Activated CD4-positive, alpha-beta T cell treated with anti-CD3 and anti-CD28 coated beads, Interleukin-10, Interleukin-2, amounts not matched to agents 100 ng/mL and 50 ng/mL, durations not matched to agents 16 hours and 8 hours (primary cell): ENCODE measurements around the gene SKP1.
"Not testable (repeated sequence)": the region's sequence is repeated elsewhere in the genome, so short reads cannot be mapped to it uniquely, and the experiment has no call there.

Experiments used
- DNase-seq: peaks from one replicate; pipeline ENCODE4 v3.0.0-alpha.2; 2020

SKP1 gene

GRCh38 chr5:134176511-134177368, at the start of gene SKP1:
SKP1 (minus strand) TSS chr5:134176950; CDS start chr5:134174022, 2,928 bp downstream.
- peak; percentile 90 for DNase-seq

DNA sequence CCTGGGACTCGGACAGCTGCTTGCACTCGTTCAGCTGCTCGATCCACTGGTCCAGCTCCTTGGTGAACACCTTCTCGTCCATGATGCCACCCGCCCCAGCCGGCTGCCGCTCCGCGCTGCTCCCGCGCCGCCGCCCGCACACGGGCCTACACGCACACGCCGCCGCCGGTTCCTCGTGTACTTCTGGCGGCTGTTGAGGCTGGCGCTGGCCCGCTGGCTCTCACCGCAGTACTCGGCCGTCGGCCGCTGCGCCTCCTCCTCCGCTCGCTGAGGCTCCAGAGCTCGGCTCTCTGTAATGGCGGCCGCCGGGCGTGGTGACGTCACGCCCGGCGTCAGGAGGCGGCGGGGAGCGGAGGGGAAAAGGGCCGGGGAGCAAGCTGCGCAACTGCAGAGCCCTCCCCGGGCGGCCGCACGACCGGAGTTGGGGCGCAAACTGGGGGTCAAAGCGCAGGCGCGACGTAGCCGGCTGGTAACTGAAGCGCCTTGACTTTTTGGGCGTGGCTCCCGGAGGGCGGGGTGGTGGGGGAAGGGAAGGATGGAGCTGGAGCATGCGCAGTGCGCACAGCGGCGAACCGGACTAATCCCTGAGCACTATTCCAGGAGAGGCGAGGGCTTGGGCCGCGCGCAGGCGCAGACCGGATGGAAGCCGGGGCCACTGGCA, 49.2 kb upstream of the SKP1 start, which contains the start of gene PPP2CA:
Gene PPP2CA, minus strand, starts transcription at position 294 of the 661 bp plus-strand sequence. Its CDS starts 212 bp downstream, at position 82.
- peak; percentile 99 for DNase-seq

DNA sequence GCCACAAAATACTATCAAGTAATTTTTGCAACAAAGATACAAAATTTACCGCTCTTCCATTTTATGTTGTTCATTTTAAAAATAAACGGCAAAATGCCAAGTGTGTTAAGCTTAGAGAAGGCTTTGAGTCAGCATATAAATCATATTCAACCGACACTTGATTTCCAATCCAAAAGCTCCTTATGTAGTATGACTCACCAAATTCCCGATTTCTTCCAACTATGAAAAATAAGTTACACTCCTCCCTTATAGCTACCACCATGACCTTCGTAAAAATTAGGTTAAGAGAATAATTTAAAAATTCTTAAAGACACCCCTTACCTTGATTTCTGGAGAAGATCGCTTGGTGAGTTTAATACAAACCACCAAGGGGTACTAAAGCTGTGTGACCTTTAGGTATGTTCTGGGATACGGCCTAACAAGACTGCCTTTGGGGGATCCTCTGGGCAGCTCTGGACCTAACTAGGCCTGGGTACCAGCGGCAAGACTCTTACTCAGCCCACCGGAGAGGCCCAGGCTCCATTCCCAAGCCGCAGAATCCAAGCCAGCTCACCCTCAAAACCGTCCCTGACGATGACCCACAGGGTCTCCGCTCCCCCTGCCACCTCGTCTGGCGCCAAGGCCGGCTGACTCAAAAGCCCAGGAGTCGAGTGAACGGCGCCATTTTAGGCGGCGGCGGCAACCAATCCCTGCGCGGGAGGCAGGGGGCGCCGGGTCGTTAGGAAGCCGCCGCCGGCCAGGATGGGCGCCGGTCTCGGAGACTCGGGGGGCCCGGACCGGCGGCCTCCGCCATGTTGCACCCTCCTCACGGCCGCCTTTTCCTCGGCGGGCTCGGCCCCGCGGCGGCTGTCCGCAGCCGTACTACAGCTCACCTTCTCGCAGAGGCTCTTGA, 48.4 kb upstream of the SKP1 start:
- DNase-seq = peak; percentile 73

DNA sequence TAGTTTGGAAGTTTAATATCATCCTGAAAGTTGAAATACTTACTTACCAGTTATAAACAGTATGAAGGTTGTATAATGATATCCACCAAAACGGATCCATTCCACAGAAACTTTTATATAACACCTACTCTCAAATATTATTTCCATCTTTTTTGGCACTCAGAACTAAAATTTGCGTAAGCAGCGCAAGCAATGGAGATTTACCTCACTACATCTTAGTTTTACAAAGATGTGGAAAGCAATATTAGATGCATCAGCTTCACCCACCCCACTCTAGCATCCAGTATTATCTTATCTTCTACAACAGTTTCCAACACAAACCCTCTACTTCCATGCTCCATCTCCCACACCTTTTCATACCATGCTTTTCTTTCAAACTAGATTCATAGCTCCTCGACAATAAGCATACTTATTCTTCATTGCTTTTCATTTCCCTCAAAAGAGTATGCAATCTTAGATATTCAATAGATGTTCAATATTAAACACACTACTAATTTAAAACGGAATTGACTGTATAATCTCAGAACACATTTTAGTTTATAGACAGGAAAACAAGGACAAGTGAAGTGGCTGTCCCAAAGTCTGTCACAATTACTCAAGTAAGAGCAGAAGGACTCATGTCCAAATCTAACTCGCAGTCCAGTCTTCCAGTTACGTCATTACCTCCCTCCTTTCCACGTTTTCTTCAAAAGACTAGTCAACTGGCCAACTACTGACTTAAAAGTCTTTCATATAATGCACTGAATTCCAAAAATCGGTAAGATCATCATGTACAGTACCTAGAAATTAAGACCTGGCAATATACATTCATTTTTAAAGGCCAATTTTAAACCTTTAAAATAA, 46.9 kb upstream of the SKP1 start:
- DNase-seq = no peak

- not testable (repeated sequence) for DNase-seq
These were observed 44.9 kb upstream of the SKP1 start for GRCh38 chr5:134221690-134222089.

DNA sequence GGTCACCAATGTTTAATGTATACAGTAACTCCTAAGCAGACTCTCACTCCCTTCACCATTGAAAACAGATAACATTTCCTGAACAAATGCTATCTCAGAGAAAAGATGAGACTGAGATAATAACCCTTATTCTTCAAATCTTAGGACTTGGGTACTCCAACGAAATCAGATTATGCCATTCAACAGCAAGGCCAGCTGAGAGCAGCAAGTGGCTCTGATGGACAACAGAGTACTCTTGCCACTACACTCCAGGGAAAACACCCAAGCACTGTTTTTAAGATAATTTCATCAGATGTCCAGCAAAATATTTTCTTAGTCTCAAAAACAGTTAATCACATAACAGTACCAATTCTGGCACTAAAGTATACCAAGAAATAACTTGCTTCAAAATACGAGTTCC, 39.0 kb upstream of the SKP1 start:
- DNase-seq = no peak

GRCh38 chr5:134211263-134212031, 34.7 kb upstream of the SKP1 start:
- DNase-seq = not testable (repeated sequence)

GRCh38 chr5:134209477-134210245, 32.9 kb upstream of the SKP1 start:
- DNase-seq = no peak

GRCh38 chr5:134207696-134208095, 30.9 kb upstream of the SKP1 start:
- no peak for DNase-seq

- DNase-seq = no peak
These were observed 29.9 kb upstream of the SKP1 start for GRCh38 chr5:134206627-134207160.

DNA sequence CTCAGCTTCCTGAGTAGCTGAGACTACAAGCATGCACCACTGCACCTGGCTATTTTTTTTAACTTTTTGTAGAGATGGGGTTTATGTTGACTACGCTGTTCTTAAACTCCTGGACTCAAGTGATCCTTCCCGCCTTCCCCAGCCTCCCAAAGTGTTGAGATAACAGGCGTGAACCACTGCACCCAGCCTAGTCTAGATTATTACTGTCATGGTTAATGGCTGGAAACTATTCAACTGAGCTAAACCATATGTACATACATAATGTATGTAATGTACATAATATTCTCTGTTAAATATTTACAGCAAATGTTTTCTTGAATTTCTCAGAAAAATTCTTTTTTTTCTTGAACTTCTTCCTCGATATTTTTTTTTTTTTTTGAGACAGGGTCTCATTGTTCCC, 27.8 kb upstream of the SKP1 start:
- no peak for DNase-seq

- DNase-seq = no peak
These were observed 26.9 kb upstream of the SKP1 start for GRCh38 chr5:134203630-134204029.

DNA sequence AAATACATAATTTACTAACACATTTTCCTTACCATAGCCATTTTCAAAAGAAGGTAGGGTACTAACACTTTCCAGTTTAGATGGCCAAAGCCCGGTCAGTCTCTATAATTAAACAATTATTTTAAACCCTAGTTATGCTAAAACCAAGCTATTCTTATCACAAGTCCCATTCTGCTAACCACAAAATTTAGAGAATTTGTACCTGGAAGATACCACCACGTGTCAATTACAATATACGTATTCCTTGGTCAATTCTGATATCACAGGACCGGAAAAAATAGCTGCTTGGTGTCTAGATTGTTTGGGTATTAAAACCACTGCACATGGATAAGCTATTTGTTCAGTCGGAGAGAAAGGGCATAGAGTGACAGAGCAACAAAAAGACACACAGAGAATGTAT, 18.9 kb upstream of the SKP1 start:
- DNase-seq = no peak

DNA sequence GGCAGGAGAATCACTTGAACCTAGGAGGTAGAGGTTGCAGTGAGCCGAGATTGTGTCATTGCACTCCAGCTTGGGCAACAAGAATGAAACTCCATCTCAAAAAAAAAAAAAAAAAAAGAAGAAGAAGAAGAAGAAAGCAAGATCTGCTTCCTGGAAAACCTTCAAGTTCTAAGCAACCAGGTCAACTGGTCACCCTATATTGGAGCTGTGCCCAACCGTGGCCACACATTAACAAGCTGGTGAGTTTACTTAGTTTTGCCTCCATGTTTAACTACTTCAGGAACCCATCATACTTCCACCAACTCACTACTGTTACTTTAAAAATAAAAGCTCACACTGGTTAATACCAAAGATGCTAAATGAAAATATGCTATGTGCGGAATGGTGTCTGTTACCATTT, 12.3 kb upstream of the SKP1 start:
- no peak for DNase-seq

DNA sequence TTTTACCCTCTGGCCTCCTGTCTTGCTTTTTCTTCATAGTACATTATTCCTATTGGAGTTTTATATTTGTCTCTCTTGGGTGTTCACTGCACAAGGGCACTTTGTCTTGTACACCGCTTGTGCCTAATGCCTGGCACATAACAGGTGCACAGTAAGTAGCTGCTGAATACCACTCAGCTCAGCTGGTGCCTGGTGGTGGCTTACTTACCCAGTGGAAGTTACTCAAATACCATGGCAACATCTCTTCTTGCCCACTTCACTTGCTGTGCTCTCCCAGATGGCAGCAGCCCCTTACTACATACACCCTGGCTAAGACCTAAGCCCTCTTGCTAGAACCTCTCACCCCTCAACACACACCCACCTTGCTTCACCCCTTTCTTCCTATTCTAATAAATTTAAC, 11.3 kb upstream of the SKP1 start:
- no peak for DNase-seq

GRCh38 chr5:134184155-134185135, 7.7 kb upstream of the SKP1 start:
- peak; percentile 85 for DNase-seq

DNA sequence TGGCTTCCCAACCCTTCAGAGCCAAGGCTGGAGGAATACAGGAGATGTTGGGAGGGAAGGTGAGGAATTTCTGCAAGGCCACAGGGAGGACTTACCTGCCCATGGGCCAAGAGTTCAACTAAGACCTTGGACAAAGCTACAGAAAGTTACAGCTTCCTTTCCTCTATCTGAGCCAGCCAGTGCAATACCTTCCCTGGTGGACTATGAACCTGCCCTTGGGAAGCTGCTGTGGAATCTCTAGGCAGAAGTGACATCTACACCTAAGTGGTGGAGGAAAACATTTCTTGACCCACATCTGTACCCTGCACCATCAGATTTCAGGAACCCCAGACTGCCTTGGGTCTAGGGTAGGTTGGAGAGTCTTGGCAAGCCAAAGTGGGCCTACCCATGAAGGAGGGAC, 6.7 kb upstream of the SKP1 start:
- DNase-seq = no peak

- DNase-seq = no peak
These were observed 1.3 kb upstream of the SKP1 start for GRCh38 chr5:134178096-134178419.
